ENCODE results near the gene RBM6. TPM values are rescaled to one million over a fixed set of nuclear protein-coding genes. Genes with fewer than 3 reads are reported as not detected.

The RBM6 gene
- total RNA-seq, 4 donors from 2014 or later: 73.5 to 222 (median 89.5) TPM

DNA sequence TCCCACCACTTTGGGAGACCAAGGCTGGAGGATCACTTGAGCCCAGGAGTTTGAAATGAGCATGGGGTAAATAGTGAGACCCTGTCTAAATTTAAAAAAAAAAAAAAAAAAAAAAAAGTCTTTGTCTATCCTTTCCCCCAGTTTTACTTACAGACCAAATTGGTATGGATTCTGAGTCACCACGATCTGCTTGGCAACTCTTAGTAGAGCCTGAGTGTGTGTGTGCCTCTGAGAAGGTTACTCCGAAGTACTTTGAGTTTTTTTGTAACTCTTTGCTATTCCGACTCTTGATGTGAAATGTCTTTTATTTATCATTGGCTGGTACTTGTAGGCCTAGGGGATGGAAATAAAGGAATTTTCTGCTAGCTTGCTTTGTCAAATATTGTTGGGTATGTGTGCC is 63.3 kb downstream of the RBM6 start:
- Histone ChIP-seq H3K9me3 (no peaks in the 10 kb centered on the region), H3K4me3 (no peak overlapping the region), H3K27ac (no peak overlapping the region), H3K27me3 (no peaks in the 10 kb centered on the region), H3K36me3 (peaks cover 22% of the 10 kb centered on the region), H3K4me1 (no peaks in the 10 kb centered on the region)
- no peak for TF ChIP-seq CTCF (IDR thresholded peaks at IDR 0.05)
- TF ChIP-seq POLR2A (IDR thresholded peaks at IDR 0.05): no peak
- no peak for TF ChIP-seq POLR2AphosphoS5 (IDR thresholded peaks at IDR 0.05)
- TF ChIP-seq EP300 (IDR thresholded peaks at IDR 0.05): no peak
- WGBS: 90% methylated on average over 3 of the region's 3 CpGs
- DNase-seq (ENCODE audit: low spot score in 2 of 2): no peak

DNA sequence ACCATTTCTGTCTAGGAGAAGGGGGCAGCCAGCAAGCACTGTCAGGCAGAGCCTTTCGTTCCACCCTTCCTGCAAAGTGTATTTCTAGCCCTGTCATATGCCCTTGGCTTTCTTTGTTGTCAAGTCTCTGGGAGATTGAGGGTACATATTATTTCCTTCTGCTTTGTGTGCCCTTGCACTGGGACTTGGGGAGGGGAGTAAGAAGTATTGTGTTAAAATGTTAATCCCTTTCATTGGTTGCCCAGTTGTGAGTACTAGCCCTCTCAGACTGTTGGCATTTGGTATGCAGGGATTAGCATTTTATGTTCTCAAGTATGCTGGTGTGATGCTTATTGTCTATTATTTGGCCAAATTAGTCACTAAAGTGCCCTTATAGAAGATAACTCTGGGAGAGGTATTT is 63.9 kb downstream of the RBM6 start:
- H3K36me3 ChIP-seq: peaks cover 22% of the 10 kb centered on the region
- H3K27me3 ChIP-seq: no peaks in the 10 kb centered on the region
- DNase-seq (ENCODE audit: low spot score in 2 of 2): no peak
- H3K4me1 ChIP-seq: no peaks in the 10 kb centered on the region
- WGBS: 0% methylated on average over 1 of the region's 1 CpG
- no peak overlapping the region for H3K27ac ChIP-seq
- H3K9me3 ChIP-seq: no peaks in the 10 kb centered on the region
- TF ChIP-seq EP300 (IDR thresholded peaks at IDR 0.05): no peak
- TF ChIP-seq POLR2A (IDR thresholded peaks at IDR 0.05): no peak
- no peak for TF ChIP-seq CTCF (IDR thresholded peaks at IDR 0.05)
- no peak for TF ChIP-seq POLR2AphosphoS5 (IDR thresholded peaks at IDR 0.05)
- H3K4me3 ChIP-seq: no peak overlapping the region

DNA sequence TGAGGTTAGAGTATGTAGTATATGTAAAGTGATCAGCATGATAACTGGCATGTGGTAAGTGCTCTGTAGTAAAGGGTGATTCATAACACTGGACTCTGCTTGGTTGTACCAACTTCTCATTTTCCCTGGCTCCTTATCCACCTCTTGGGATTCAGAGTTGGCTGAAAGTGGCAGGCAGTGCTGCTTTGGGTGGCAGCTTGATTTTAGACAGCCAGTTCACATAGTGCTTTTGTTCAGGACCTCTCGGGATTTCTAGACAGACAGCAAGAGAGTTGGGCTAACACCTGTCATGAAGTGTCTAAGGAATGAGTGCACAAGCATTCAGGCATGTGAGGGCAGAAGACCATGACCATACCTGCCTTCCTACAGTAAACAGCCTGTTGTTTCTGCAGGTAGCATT is 69.0 kb downstream of the RBM6 start:
- Histone ChIP-seq H3K36me3 (peaks cover 13% of the 10 kb centered on the region), H3K9me3 (no peaks in the 10 kb centered on the region), H3K4me1 (no peaks in the 10 kb centered on the region), H3K27me3 (no peaks in the 10 kb centered on the region), H3K27ac (no peak overlapping the region), H3K4me3 (no peak overlapping the region)
- TF ChIP-seq POLR2A (IDR thresholded peaks at IDR 0.05) (no peak), CTCF (IDR thresholded peaks at IDR 0.05) (no peak), POLR2AphosphoS5 (IDR thresholded peaks at IDR 0.05) (no peak), EP300 (IDR thresholded peaks at IDR 0.05) (no peak)
- 63% methylated on average over 1 of the region's 1 CpG for WGBS
- DNase-seq (ENCODE audit: low spot score in 2 of 2): no peak

DNA sequence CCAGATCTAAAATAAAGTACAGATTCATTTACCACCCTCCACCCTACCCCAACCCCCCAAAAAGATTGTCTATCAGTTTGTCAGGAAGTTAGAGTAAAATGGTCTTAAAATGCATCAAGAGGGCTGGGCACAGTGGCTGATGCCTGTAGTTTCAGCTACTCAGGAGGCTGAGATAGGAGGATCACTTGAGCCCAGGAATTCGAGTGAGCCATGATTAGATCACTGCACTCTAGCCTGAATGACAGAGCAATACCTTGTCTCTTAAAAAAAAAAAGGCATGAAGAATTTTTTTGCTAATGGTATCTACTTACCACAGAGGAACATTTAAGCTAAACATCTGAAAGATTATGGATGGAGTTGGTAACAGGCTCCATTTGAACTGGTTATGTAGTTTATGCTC is 71.0 kb downstream of the RBM6 start:
- TF ChIP-seq EP300 (IDR thresholded peaks at IDR 0.05): no peak
- no peak for TF ChIP-seq POLR2A (IDR thresholded peaks at IDR 0.05)
- TF ChIP-seq CTCF (IDR thresholded peaks at IDR 0.05): no peak
- no peak for TF ChIP-seq POLR2AphosphoS5 (IDR thresholded peaks at IDR 0.05)
- peaks cover 13% of the 10 kb centered on the region for H3K36me3 ChIP-seq
- no peak overlapping the region for H3K27ac ChIP-seq
- 83% methylated on average over 1 of the region's 1 CpG for WGBS
- no peak overlapping the region for H3K4me3 ChIP-seq
- H3K27me3 ChIP-seq: no peaks in the 10 kb centered on the region
- no peaks in the 10 kb centered on the region for H3K4me1 ChIP-seq
- DNase-seq (ENCODE audit: low spot score in 2 of 2): no peak
- no peaks in the 10 kb centered on the region for H3K9me3 ChIP-seq

DNA sequence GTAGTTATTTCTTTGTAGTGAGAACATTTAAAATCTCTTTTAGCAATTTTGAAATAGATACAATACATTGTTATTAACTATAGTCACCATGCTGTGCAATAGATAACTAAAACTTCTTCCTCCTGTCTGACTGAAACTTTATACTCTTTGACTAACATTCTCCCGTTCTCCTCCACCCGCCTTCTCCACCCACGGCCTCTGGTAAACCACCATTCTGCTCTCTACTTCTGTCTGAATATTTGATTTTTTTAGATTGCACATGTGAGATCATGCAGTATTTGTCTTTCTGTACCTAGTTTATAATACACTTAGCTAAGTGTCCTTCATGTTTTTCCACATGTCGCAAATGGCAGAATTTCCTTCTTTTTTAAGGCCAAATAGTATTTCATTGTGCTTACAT is 76.0 kb downstream of the RBM6 start:
- peaks cover 22% of the 10 kb centered on the region for H3K36me3 ChIP-seq
- H3K4me1 ChIP-seq: no peaks in the 10 kb centered on the region
- H3K4me3 ChIP-seq: no peak overlapping the region
- H3K9me3 ChIP-seq: no peaks in the 10 kb centered on the region
- no peak for DNase-seq (ENCODE audit: low spot score in 2 of 2)
- H3K27ac ChIP-seq: no peak overlapping the region
- 95% methylated on average over 4 of the region's 4 CpGs for WGBS
- no peak for TF ChIP-seq POLR2A (IDR thresholded peaks at IDR 0.05)
- no peak for TF ChIP-seq EP300 (IDR thresholded peaks at IDR 0.05)
- TF ChIP-seq CTCF (IDR thresholded peaks at IDR 0.05): no peak
- no peak for TF ChIP-seq POLR2AphosphoS5 (IDR thresholded peaks at IDR 0.05)
- no peaks in the 10 kb centered on the region for H3K27me3 ChIP-seq
